ENCODE data around the gene PTPRN2.

The PTPRN2 gene

GRCh38 chr7:158062661-158063060 lies 525.0 kb downstream of the PTPRN2 start:
- no peak overlapping the region for H3K23ac ChIP-seq (ENCODE audit: low read length)
- no peak overlapping the region for H2BK15ac ChIP-seq (replicated peaks; ENCODE audit: low read depth)
- no peak overlapping the region for H4K8ac ChIP-seq (ENCODE audit: low read depth, low read length)
- no peak overlapping the region for H2AK5ac ChIP-seq (ENCODE audit: low read length)
- H3K9ac ChIP-seq (ENCODE audit: low read length): no peak overlapping the region
- no peak overlapping the region for H2BK120ac ChIP-seq (ENCODE audit: low read depth, low read length)
- H3K4me1 ChIP-seq (ENCODE audit: control insufficient read depth, low read depth, low read length): no peaks in the 10 kb centered on the region
- H3K4me3 ChIP-seq (ENCODE audit: low read length): no peak overlapping the region
- H3K56ac ChIP-seq (ENCODE audit: low read length): no peak overlapping the region
- no peaks in the 10 kb centered on the region for H3K36me3 ChIP-seq (ENCODE audit: control insufficient read depth, insufficient read depth, low read length)
- H3K79me2 ChIP-seq (ENCODE audit: control insufficient read depth, insufficient read depth, low read length): no peaks in the 10 kb centered on the region
- H4K5ac ChIP-seq (ENCODE audit: low read length): no peak overlapping the region
- H3K27ac ChIP-seq (ENCODE audit: low read depth, low read length): no peak overlapping the region
- H3K79me1 ChIP-seq (ENCODE audit: low read length): no peaks in the 10 kb centered on the region
- no CpG with 5 or more reads among the region's 20 CpGs for WGBS (ENCODE audit: extremely low coverage, insufficient coverage, low lambda C conversion rate)
- H3K27me3 ChIP-seq (ENCODE audit: insufficient read depth, low read length, poor library complexity): no peaks in the 10 kb centered on the region
- H2BK5ac ChIP-seq (ENCODE audit: low read length): no peak overlapping the region
- no peak overlapping the region for H3K18ac ChIP-seq (ENCODE audit: low read length)
- H3K4ac ChIP-seq (ENCODE audit: low read depth, low read length): no peak overlapping the region
- DNase-seq: no peak
- H3K4me2 ChIP-seq (ENCODE audit: low read length): no peak overlapping the region

DNA sequence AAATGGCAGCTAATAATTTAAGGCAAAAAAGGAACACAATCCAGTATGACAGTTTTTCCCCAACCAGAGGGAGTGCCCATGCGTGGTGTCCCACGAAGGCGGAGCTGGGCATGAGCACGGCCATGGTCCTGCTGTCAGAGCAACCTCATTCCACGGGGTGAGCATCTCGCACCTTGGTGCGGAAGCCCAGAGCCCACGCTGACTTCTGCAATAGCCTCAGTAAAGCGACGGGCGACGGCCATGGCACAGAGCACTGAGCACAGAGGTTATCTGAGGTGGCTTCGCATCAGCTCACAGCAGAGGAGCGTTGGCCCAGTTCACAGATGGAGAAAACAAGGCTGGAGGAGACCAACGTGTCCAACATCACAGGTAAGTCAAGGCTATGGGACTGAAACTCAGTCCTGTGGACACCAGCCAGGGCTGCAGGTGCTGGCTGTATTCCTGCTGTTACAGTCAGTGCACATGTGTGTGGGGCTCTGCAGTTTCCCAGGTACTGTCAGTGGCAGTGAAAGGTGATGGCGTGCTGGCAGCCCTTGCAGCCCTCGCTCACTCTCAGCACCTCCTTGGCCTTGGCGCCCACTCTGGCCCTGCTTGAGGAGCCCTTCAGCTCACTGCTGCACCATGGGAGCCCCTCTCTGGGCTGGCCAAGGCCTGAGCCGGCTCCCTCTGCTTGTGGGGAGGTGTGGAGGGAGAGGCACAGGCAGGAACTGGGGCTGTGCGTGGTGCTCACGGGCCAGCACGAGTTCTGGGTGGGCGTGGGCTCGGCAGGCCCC lies 525.6 kb downstream of the PTPRN2 start:
- Histone ChIP-seq H4K5ac (ENCODE audit: low read length) (no peak overlapping the region), H2BK15ac (replicated peaks; ENCODE audit: low read depth) (no peak overlapping the region), H3K4me3 (ENCODE audit: low read length) (no peak overlapping the region), H3K36me3 (ENCODE audit: control insufficient read depth, insufficient read depth, low read length) (no peaks in the 10 kb centered on the region), H3K4ac (ENCODE audit: low read depth, low read length) (no peak overlapping the region), H3K56ac (ENCODE audit: low read length) (no peak overlapping the region), H3K18ac (ENCODE audit: low read length) (no peak overlapping the region), H3K79me2 (ENCODE audit: control insufficient read depth, insufficient read depth, low read length) (no peaks in the 10 kb centered on the region), H3K4me2 (ENCODE audit: low read length) (no peak overlapping the region), H3K27ac (ENCODE audit: low read depth, low read length) (no peak overlapping the region), H2BK120ac (ENCODE audit: low read depth, low read length) (no peak overlapping the region), H3K4me1 (ENCODE audit: control insufficient read depth, low read depth, low read length) (no peaks in the 10 kb centered on the region), H4K8ac (ENCODE audit: low read depth, low read length) (no peak overlapping the region), H3K79me1 (ENCODE audit: low read length) (no peaks in the 10 kb centered on the region), H2BK5ac (ENCODE audit: low read length) (no peak overlapping the region), H2AK5ac (ENCODE audit: low read length) (no peak overlapping the region), H3K9ac (ENCODE audit: low read length) (no peak overlapping the region), H3K27me3 (ENCODE audit: insufficient read depth, low read length, poor library complexity) (no peaks in the 10 kb centered on the region), H3K23ac (ENCODE audit: low read length) (no peak overlapping the region)
- DNase-seq: no peak
- no CpG with 5 or more reads among the region's 24 CpGs for WGBS (ENCODE audit: extremely low coverage, insufficient coverage, low lambda C conversion rate)

- Histone ChIP-seq H2AK5ac (ENCODE audit: low read length) (no peak overlapping the region), H3K4me2 (ENCODE audit: low read length) (no peak overlapping the region), H3K27ac (ENCODE audit: low read depth, low read length) (no peak overlapping the region), H3K4ac (ENCODE audit: low read depth, low read length) (no peak overlapping the region), H2BK15ac (replicated peaks; ENCODE audit: low read depth) (no peak overlapping the region), H3K18ac (ENCODE audit: low read length) (no peak overlapping the region), H4K8ac (ENCODE audit: low read depth, low read length) (no peak overlapping the region), H3K79me2 (ENCODE audit: control insufficient read depth, insufficient read depth, low read length) (no peaks in the 10 kb centered on the region), H3K56ac (ENCODE audit: low read length) (no peak overlapping the region), H2BK120ac (ENCODE audit: low read depth, low read length) (no peak overlapping the region), H3K27me3 (ENCODE audit: insufficient read depth, low read length, poor library complexity) (no peaks in the 10 kb centered on the region), H3K4me1 (ENCODE audit: control insufficient read depth, low read depth, low read length) (no peaks in the 10 kb centered on the region), H3K9ac (ENCODE audit: low read length) (no peak overlapping the region), H3K36me3 (ENCODE audit: control insufficient read depth, insufficient read depth, low read length) (no peaks in the 10 kb centered on the region), H3K4me3 (ENCODE audit: low read length) (no peak overlapping the region), H3K79me1 (ENCODE audit: low read length) (no peaks in the 10 kb centered on the region), H2BK5ac (ENCODE audit: low read length) (no peak overlapping the region), H4K5ac (ENCODE audit: low read length) (no peak overlapping the region), H3K23ac (ENCODE audit: low read length) (no peak overlapping the region)
- no peak for DNase-seq
- no CpG with 5 or more reads among the region's 28 CpGs for WGBS (ENCODE audit: extremely low coverage, insufficient coverage, low lambda C conversion rate)
Measured at GRCh38 chr7:158061026-158061630, 526.5 kb downstream of the PTPRN2 start.

GRCh38 chr7:158060216-158060615 lies 527.4 kb downstream of the PTPRN2 start:
- Histone ChIP-seq H3K18ac (ENCODE audit: low read length) (no peak overlapping the region), H2AK5ac (ENCODE audit: low read length) (no peak overlapping the region), H3K27me3 (ENCODE audit: insufficient read depth, low read length, poor library complexity) (no peaks in the 10 kb centered on the region), H3K23ac (ENCODE audit: low read length) (no peak overlapping the region), H3K36me3 (ENCODE audit: control insufficient read depth, insufficient read depth, low read length) (no peaks in the 10 kb centered on the region), H3K56ac (ENCODE audit: low read length) (no peak overlapping the region), H4K8ac (ENCODE audit: low read depth, low read length) (no peak overlapping the region), H2BK120ac (ENCODE audit: low read depth, low read length) (no peak overlapping the region), H4K5ac (ENCODE audit: low read length) (no peak overlapping the region), H3K27ac (ENCODE audit: low read depth, low read length) (no peak overlapping the region), H3K79me2 (ENCODE audit: control insufficient read depth, insufficient read depth, low read length) (no peaks in the 10 kb centered on the region), H3K4me3 (ENCODE audit: low read length) (no peak overlapping the region), H2BK15ac (replicated peaks; ENCODE audit: low read depth) (no peak overlapping the region), H3K4me2 (ENCODE audit: low read length) (no peak overlapping the region), H3K9ac (ENCODE audit: low read length) (no peak overlapping the region), H3K4ac (ENCODE audit: low read depth, low read length) (no peak overlapping the region), H3K79me1 (ENCODE audit: low read length) (no peaks in the 10 kb centered on the region), H2BK5ac (ENCODE audit: low read length) (no peak overlapping the region), H3K4me1 (ENCODE audit: control insufficient read depth, low read depth, low read length) (no peaks in the 10 kb centered on the region)
- DNase-seq: no peak
- no CpG with 5 or more reads among the region's 13 CpGs for WGBS (ENCODE audit: extremely low coverage, insufficient coverage, low lambda C conversion rate)

- H3K36me3 ChIP-seq (ENCODE audit: control insufficient read depth, insufficient read depth, low read length): no peaks in the 10 kb centered on the region
- no peaks in the 10 kb centered on the region for H3K4me1 ChIP-seq (ENCODE audit: control insufficient read depth, low read depth, low read length)
- H3K27ac ChIP-seq (ENCODE audit: low read depth, low read length): no peak overlapping the region
- no peaks in the 10 kb centered on the region for H3K79me2 ChIP-seq (ENCODE audit: control insufficient read depth, insufficient read depth, low read length)
- H2BK15ac ChIP-seq (replicated peaks; ENCODE audit: low read depth): no peak overlapping the region
- H3K79me1 ChIP-seq (ENCODE audit: low read length): no peaks in the 10 kb centered on the region
- H4K8ac ChIP-seq (ENCODE audit: low read depth, low read length): no peak overlapping the region
- H3K4me2 ChIP-seq (ENCODE audit: low read length): no peak overlapping the region
- no peak overlapping the region for H3K18ac ChIP-seq (ENCODE audit: low read length)
- H3K4ac ChIP-seq (ENCODE audit: low read depth, low read length): no peak overlapping the region
- no peak overlapping the region for H3K56ac ChIP-seq (ENCODE audit: low read length)
- H2AK5ac ChIP-seq (ENCODE audit: low read length): no peak overlapping the region
- no peak overlapping the region for H3K23ac ChIP-seq (ENCODE audit: low read length)
- DNase-seq: no peak
- no peak overlapping the region for H3K9ac ChIP-seq (ENCODE audit: low read length)
- H3K4me3 ChIP-seq (ENCODE audit: low read length): no peak overlapping the region
- no peaks in the 10 kb centered on the region for H3K27me3 ChIP-seq (ENCODE audit: insufficient read depth, low read length, poor library complexity)
- no CpG with 5 or more reads among the region's 8 CpGs for WGBS (ENCODE audit: extremely low coverage, insufficient coverage, low lambda C conversion rate)
- H2BK120ac ChIP-seq (ENCODE audit: low read depth, low read length): no peak overlapping the region
- H2BK5ac ChIP-seq (ENCODE audit: low read length): no peak overlapping the region
- no peak overlapping the region for H4K5ac ChIP-seq (ENCODE audit: low read length)
Measured at GRCh38 chr7:158057446-158057845, 530.2 kb downstream of the PTPRN2 start.
